ENCODE measurements around the gene HDLBP. TPM values are rescaled to one million over a fixed set of nuclear protein-coding genes. Genes with fewer than 3 reads are reported as not detected.

HDLBP gene
- total RNA-seq, 6 donors from 2014 or later = 339 to 691 (median 487) TPM

DNA sequence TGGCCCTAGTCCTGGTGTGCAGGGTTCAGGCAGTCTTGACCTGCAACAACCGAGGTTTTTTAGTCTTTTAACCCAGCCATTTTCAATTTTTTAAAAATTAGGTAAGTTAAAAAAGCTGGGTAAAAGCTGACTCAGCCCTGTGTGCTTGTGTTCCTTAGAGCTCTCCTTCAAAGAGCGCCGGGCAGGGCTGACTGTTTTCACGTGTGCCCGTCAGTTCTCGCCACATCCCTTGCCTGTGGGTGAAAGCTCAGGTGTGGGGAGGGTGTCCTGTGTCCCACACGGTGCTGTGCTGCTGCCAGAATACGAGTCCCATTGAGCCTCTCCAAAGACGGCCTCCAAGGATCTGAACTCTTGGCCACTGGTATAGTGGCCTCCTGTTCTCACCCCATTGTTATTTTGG is 132.3 kb downstream of the HDLBP start:
- 84 to 94% methylated on average over 9 of the region's 9 CpGs for WGBS, 2 donors
- Histone ChIP-seq H3K9me3 (no peaks in the 10 kb centered on the region), H3K36me3 (peaks cover 0 to 44% (median 25%) of the 10 kb centered on the region in 4 donors), H3K4me3 (no peak overlapping the region), H3K4me1 (no peaks in the 10 kb centered on the region), H3K27me3 (no peaks in the 10 kb centered on the region), H3K27ac (no peak overlapping the region)
- ATAC-seq (ENCODE audit: low FRiP score in 2 of 2) (no peak), DNase-seq (no peak)
- TF ChIP-seq POLR2AphosphoS5 (IDR thresholded peaks at IDR 0.05) (no peak), EP300 (IDR thresholded peaks at IDR 0.05) (no peak)

DNA sequence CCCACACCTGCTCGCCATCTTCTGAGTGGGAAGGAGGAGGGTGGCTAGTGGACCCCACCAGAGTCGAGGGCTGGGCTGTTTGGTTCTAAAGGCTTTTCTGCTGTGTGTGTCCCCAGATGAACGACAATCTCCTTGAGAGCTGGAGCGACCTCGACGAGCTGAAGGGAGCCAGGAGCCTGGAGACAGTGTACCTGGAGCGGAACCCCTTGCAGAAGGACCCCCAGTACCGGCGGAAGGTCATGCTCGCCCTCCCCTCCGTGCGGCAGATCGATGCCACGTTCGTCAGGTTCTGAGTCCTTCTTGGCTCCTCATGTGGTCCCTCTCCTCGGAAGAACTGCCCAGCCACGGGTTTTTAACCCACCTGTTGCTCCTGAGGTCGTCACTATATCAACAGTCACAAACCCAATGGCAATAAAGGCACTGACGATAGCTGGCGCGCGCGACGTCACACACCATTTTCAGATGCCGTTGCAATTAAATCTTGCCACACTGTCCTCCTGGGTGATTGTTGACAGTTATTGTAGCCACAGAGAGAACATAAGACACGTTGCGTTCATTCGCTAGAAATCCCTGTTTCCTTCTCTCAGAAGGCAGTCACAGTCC is 132.8 kb downstream of the HDLBP start:
- H3K27me3 ChIP-seq = no peaks in the 10 kb centered on the region
- 94% methylated on average over 28 of the region's 28 CpGs for WGBS, 2 donors
- DNase-seq (no peak), ATAC-seq (ENCODE audit: low FRiP score in 2 of 2) (no peak)
- H3K4me3 ChIP-seq = no peak overlapping the region
- no peaks in the 10 kb centered on the region for H3K4me1 ChIP-seq
- TF ChIP-seq POLR2AphosphoS5 (IDR thresholded peaks at IDR 0.05) = no peak
- TF ChIP-seq, protein P1, sequence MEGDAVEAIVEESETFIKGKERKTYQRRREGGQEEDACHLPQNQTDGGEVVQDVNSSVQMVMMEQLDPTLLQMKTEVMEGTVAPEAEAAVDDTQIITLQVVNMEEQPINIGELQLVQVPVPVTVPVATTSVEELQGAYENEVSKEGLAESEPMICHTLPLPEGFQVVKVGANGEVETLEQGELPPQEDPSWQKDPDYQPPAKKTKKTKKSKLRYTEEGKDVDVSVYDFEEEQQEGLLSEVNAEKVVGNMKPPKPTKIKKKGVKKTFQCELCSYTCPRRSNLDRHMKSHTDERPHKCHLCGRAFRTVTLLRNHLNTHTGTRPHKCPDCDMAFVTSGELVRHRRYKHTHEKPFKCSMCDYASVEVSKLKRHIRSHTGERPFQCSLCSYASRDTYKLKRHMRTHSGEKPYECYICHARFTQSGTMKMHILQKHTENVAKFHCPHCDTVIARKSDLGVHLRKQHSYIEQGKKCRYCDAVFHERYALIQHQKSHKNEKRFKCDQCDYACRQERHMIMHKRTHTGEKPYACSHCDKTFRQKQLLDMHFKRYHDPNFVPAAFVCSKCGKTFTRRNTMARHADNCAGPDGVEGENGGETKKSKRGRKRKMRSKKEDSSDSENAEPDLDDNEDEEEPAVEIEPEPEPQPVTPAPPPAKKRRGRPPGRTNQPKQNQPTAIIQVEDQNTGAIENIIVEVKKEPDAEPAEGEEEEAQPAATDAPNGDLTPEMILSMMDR (IDR thresholded peaks at IDR 0.05) = no peak
- TF ChIP-seq EP300 (IDR thresholded peaks at IDR 0.05) = no peak
- TF ChIP-seq POLR2A (IDR thresholded peaks at IDR 0.05) = no peak
- H3K36me3 ChIP-seq = peaks cover 0 to 50% (median 30%) of the 10 kb centered on the region in 4 donors
- H3K27ac ChIP-seq = no peak overlapping the region
- no peaks in the 10 kb centered on the region for H3K9me3 ChIP-seq

DNA sequence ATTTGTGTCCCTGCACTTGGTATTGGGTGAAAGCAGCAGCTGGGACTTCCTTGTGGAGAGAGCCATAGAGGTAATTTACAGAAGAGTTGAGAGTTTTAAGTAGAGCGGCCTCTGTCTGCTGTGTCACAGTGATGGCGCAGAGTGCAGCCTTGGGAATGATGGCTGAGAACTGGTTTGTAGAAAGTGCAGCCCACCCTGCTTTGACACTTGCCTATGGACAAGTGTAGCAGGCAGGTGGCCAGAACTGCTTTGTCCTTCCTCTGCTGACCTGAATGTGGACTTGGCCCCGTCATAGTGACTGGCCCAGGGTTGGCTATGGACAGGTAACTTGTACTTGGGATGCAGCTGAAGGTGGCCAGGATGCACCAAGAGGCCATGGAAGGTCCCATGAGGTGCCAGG is 133.3 kb downstream of the HDLBP start:
- Histone ChIP-seq H3K4me3 (no peak overlapping the region), H3K27ac (no peak overlapping the region), H3K27me3 (no peaks in the 10 kb centered on the region), H3K36me3 (peaks cover 0 to 52% (median 32%) of the 10 kb centered on the region in 4 donors), H3K4me1 (no peaks in the 10 kb centered on the region), H3K9me3 (no peaks in the 10 kb centered on the region)
- TF ChIP-seq POLR2A (IDR thresholded peaks at IDR 0.05) = no peak
- 97 to 100% methylated on average over 2 to 3 of the region's 3 CpGs for WGBS, 2 donors
- DNase-seq (no peak), ATAC-seq (ENCODE audit: low FRiP score in 2 of 2) (no peak)

DNA sequence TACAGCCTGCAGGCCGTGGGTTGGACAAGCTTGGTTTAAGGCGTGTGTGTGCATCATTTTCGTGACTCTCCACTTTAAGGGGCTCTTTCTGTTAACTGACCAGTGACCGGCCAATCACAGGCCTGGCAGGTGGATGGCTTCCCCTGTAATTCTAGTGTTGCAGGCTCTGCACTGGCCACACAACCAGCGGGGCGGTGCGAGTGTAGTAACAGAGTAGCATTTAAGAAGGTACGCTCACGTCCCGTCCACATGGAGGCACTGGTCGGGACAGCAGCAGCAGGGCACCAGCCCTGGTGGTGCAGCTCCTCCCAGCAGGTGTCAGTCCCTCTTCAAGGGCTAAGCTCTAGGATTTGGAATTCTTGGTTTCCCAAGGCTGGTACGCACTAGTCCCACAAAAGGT is 135.0 kb downstream of the HDLBP start:
- Histone ChIP-seq H3K4me3 (no peak overlapping the region), H3K27ac (no peak overlapping the region), H3K36me3 (peaks cover 0 to 64% (median 44%) of the 10 kb centered on the region in 4 donors), H3K4me1 (no peaks in the 10 kb centered on the region), H3K9me3 (no peaks in the 10 kb centered on the region), H3K27me3 (no peaks in the 10 kb centered on the region)
- no peak for TF ChIP-seq EP300 (IDR thresholded peaks at IDR 0.05)
- TF ChIP-seq, protein P1 (IDR thresholded peaks at IDR 0.05) = no peak
- TF ChIP-seq POLR2A (IDR thresholded peaks at IDR 0.05) = no peak
- TF ChIP-seq POLR2AphosphoS5 (IDR thresholded peaks at IDR 0.05) = no peak
- no peak for DNase-seq
- 91 to 95% methylated on average over 12 of the region's 12 CpGs for WGBS, 2 donors
- ATAC-seq (ENCODE audit: low FRiP score in 2 of 2) = no peak

DNA sequence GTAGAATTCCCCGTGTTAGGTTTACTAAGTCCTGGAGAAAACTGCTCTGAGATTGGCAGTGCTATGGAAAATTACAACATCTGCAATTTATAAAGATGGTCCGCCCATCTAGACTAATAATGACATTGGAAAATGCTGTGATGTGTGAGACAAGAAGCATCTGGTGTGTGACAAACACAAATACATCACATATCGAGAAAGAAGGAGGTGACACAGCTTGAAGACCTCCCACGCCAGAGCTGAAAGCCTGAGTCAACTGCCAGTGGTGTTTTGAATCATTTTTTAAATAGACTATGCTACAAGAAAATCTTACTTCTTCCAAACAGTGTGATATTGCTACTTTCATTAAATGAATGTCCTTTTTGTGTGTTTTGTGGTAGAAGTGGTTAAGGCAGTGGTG is 135.6 kb downstream of the HDLBP start:
- WGBS, 2 donors = 74 to 81% methylated on average over 4 of the region's 4 CpGs
- ATAC-seq (ENCODE audit: low FRiP score in 2 of 2) = no peak
- H3K36me3 ChIP-seq = peaks cover 0 to 68% (median 49%) of the 10 kb centered on the region in 4 donors

More for the DNA sequence above, 135.6 kb downstream of the HDLBP start:
- DNase-seq = no peak
- no peak overlapping the region for H3K4me3 ChIP-seq
- H3K27me3 ChIP-seq = no peaks in the 10 kb centered on the region
- H3K9me3 ChIP-seq = no peaks in the 10 kb centered on the region
- TF ChIP-seq POLR2AphosphoS5 (IDR thresholded peaks at IDR 0.05) = peak; percentile 18 to 55
- no peak for TF ChIP-seq POLR2A (IDR thresholded peaks at IDR 0.05)
- TF ChIP-seq, protein P1 (IDR thresholded peaks at IDR 0.05) = no peak
- no peaks in the 10 kb centered on the region for H3K4me1 ChIP-seq
- no peak overlapping the region for H3K27ac ChIP-seq

Data from upper lobe of left lung (tissue), 6 donors.